A549 (cell line): ENCODE measurements around the gene KIAA1755.

Experiments
- BHLHE40 ChIP-seq: IDR thresholded peaks from 2 replicates; pipeline ENCODE4 v1.6.1; 2012; ENCODE audit warnings: low read depth, low read length, inconsistent platforms
- CTCF ChIP-seq: fragments of >200 bp; sonication (Bioruptor Twin); formaldehyde crosslinking; IDR thresholded peaks from 3 replicates; pipeline ENCODE4 v1.5.1; 2016
- MAFK ChIP-seq: fragments of 450-650 bp; IDR thresholded peaks from 2 replicates; pipeline ENCODE4 v1.6.1; 2014; ENCODE audit not compliant: partially characterized antibody
- NPAS2 ChIP-seq: fragments of 250-450 bp; sonication (Bioruptor Pico); IDR thresholded peaks from 2 replicates; pipeline ENCODE4 v1.8.0; 2022; ENCODE audit warnings: mild to moderate bottlenecking, moderate library complexity, borderline replicate concordance
- PBX3 ChIP-seq: IDR thresholded peaks from 2 replicates; pipeline ENCODE4 v1.6.1; 2012
- PHF8 ChIP-seq: fragments of 200-600 bp; sonication (generic); IDR thresholded peaks from 2 replicates; pipeline ENCODE4 v1.6.1; 2016; ENCODE audit warnings: low read depth, mild to moderate bottlenecking, antibody characterized with exemption, moderate library complexity, borderline replicate concordance
- RFX5 ChIP-seq: fragments of 450-650 bp; IDR thresholded peaks from 2 replicates; pipeline ENCODE4 v1.7.1; 2014; ENCODE audit warnings: antibody characterized with exemption, mild to moderate bottlenecking, moderate library complexity

GRCh38 chr20:38217791-38218565 is 42.6 kb downstream of the KIAA1755 start:
- no peak for TF ChIP-seq PBX3
- TF ChIP-seq RFX5 = no peak
- no peak for TF ChIP-seq NPAS2 (CRISPR knock-in tag)
- TF ChIP-seq CTCF = no peak
- TF ChIP-seq MAFK = no peak
- no peak for TF ChIP-seq BHLHE40
- TF ChIP-seq PHF8 = no peak
